LNCAP (cell line): ENCODE results near the gene GLI3.

Source experiments
- TF ChIP-seq, protein P1 (sequence below): fragments of 450-650 bp; IDR thresholded peaks from 2 replicates; pipeline ENCODE4 v1.5.1; 2017; ENCODE audit warnings: mild to moderate bottlenecking

Gene GLI3

GRCh38 chr7:42075418-42075817 lies 161.6 kb downstream of the GLI3 start:
- TF ChIP-seq, protein P1, sequence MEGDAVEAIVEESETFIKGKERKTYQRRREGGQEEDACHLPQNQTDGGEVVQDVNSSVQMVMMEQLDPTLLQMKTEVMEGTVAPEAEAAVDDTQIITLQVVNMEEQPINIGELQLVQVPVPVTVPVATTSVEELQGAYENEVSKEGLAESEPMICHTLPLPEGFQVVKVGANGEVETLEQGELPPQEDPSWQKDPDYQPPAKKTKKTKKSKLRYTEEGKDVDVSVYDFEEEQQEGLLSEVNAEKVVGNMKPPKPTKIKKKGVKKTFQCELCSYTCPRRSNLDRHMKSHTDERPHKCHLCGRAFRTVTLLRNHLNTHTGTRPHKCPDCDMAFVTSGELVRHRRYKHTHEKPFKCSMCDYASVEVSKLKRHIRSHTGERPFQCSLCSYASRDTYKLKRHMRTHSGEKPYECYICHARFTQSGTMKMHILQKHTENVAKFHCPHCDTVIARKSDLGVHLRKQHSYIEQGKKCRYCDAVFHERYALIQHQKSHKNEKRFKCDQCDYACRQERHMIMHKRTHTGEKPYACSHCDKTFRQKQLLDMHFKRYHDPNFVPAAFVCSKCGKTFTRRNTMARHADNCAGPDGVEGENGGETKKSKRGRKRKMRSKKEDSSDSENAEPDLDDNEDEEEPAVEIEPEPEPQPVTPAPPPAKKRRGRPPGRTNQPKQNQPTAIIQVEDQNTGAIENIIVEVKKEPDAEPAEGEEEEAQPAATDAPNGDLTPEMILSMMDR: no peak

DNA sequence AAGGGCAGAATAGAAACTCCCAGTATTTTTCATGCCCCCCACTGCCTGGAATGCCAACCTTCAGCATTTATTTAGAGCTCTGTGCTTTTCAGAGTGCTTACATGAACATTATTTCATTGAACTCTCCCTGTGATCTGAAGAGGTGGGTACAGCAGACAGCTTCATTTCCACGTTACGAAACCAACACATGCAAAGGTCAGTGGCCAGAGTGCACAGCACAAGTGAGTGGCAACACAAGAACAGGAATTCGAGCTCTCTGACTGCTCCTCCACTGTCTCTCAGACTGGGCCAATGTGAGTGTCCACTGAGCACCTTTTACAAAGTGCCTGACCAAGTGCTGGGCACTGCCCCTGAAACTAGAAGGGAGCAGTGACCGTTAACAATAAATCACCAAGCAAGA lies 162.9 kb downstream of the GLI3 start:
- TF ChIP-seq, protein P1: no peak

- TF ChIP-seq, protein P1: no peak
These were observed 165.4 kb downstream of the GLI3 start for GRCh38 chr7:42071372-42072261.

- TF ChIP-seq, protein P1: no peak
These were observed 166.9 kb downstream of the GLI3 start for GRCh38 chr7:42070068-42070467.

DNA sequence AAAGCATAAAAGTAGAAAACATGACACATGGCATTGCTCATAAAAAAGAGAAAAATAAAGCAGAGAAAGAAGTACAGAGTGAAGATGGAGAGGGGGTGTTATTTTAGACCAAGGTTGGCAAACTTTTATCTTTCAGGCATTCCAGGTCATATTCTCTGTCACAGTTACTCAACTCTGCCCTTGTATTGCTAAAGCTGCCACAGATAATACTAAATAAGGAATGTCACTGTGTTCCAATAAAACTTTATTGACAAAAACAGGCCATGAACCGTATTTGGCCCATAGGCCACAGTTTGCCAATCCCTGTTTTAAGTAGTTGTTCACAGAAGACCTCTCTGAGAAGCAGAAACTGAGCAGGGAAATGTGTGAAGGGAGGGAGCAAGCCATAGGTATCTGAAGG lies 167.4 kb downstream of the GLI3 start:
- TF ChIP-seq, protein P1: no peak

GRCh38 chr7:42068554-42069280 lies 168.3 kb downstream of the GLI3 start:
- TF ChIP-seq, protein P1: no peak

DNA sequence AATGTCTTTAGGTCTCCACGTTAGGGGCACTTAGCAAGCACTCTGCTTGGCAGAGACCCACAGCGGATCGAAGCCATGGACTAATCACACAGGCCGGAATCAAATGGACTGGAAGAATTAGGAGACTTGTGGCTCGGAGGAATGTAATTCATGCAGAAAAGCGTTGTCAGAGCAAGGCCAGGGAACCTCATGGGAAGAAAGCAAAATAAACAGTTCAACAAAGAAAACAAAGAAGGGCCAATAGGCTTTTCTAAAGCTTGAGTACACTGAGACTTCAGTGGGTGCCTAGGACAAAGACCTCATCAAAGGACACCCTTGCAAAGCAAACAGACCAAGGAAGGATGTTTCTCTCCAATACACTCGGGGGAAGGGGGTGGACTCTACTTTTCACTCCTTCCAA lies 171.1 kb downstream of the GLI3 start:
- TF ChIP-seq, protein P1: no peak
